Measurements from ENCODE around the gene TLR10.

DNA sequence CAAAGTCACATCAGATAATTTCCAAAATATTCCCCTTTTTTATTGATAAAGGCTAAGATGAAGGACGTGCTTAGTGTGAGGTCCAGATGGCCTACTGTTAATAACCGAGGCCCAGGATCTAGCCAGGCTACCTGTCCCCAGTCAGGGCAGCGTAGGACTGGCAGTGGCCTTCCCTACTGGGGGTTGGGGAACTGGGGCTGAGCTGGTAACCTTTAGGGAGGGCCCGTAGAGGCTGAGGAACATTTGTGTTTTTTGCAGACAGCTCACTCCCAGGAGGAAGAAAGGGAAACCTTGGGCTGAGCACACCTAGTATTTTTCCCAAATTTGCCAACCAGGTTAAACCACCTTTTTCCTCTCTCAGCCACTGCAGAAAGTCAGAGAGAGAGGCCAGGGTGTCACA lies 59.7 kb downstream of the TLR10 start:
- TF ChIP-seq CTCF (IDR thresholded peaks at IDR 0.05; ENCODE audit: low read length) (no peak), EZH2 (IDR thresholded peaks at IDR 0.05; ENCODE audit: borderline replicate concordance, low read length) (no peak)
